ENCODE data around the gene VSTM1.
A peak's percentile ranks its signal among the peaks of the same experiment; 100 is the strongest.
"Not testable (repeated sequence)": the region's sequence is repeated elsewhere in the genome, so short reads cannot be mapped to it uniquely, and the experiment has no call there.

The VSTM1 gene

GRCh38 chr19:54063350-54064116, at the start of gene VSTM1:
VSTM1 (minus strand) TSS chr19:54063897; CDS start chr19:54063777, 120 bp downstream.
- no peak for DNase-seq

- no peak for DNase-seq
Measured at GRCh38 chr19:54109651-54110050, 46.0 kb upstream of the VSTM1 start.

GRCh38 chr19:54108496-54108895, 44.8 kb upstream of the VSTM1 start:
- DNase-seq, result no peak

- DNase-seq, result no peak
Measured at GRCh38 chr19:54107876-54108490, 44.3 kb upstream of the VSTM1 start.

GRCh38 chr19:54106716-54107115, 43.0 kb upstream of the VSTM1 start:
- no peak for DNase-seq

- no peak for DNase-seq
Measured at GRCh38 chr19:54105796-54106195, 42.1 kb upstream of the VSTM1 start.

GRCh38 chr19:54104998-54105715, 41.5 kb upstream of the VSTM1 start:
- DNase-seq, result no peak

GRCh38 chr19:54102421-54103169, 38.9 kb upstream of the VSTM1 start, which contains the start of gene NDUFA3:
NDUFA3 (plus strand) TSS chr19:54102855; CDS start chr19:54102879, 24 bp downstream.
- peak; percentile 76 to 99 (median 96) for DNase-seq

GRCh38 chr19:54100561-54100960, 36.9 kb upstream of the VSTM1 start, which contains the start of gene OSCAR:
OSCAR (minus strand) TSS chr19:54100803; CDS start chr19:54100792, 11 bp downstream.
- DNase-seq, result peak in 9 of 51 donors; percentile 3 to 27 (median 8)

- DNase-seq, result not testable (repeated sequence)
Measured at GRCh38 chr19:54099903-54100255, 36.2 kb upstream of the VSTM1 start.

GRCh38 chr19:54099190-54099902, 35.6 kb upstream of the VSTM1 start:
- DNase-seq, result no peak

GRCh38 chr19:54096617-54097106, 33.0 kb upstream of the VSTM1 start:
- DNase-seq, result peak in 3 of 51 donors; percentile 4 to 10 (median 6)

GRCh38 chr19:54095859-54096616, 32.3 kb upstream of the VSTM1 start:
- DNase-seq, result peak in 7 of 51 donors; percentile 1 to 28 (median 7)

- no peak for DNase-seq
Measured at GRCh38 chr19:54095136-54095858, 31.6 kb upstream of the VSTM1 start.

GRCh38 chr19:54094426-54095000, 30.8 kb upstream of the VSTM1 start:
- DNase-seq, result no peak

GRCh38 chr19:54084410-54084809, 20.7 kb upstream of the VSTM1 start:
- DNase-seq, result no peak

GRCh38 chr19:54081032-54081431, 17.3 kb upstream of the VSTM1 start, which contains the start of gene TARM1:
TARM1 (minus strand) TSS chr19:54081365; CDS start chr19:54081340, 25 bp downstream.
- no peak for DNase-seq

GRCh38 chr19:54077334-54077733, 13.6 kb upstream of the VSTM1 start:
- no peak for DNase-seq

GRCh38 chr19:54074851-54075250, 11.2 kb upstream of the VSTM1 start:
- DNase-seq, result no peak

Data from hypothalamus (tissue), 51 donors.